SK-N-MC (cell line): Measurements from ENCODE around the gene NPAS2.

Experiments
- EZH2 ChIP-seq: fragments of 200-600 bp; sonication (generic); IDR thresholded peaks from one replicate; pipeline ENCODE4 v1.6.1; 2017; ENCODE audit warnings: antibody characterized with exemption
- FOXP2 ChIP-seq: optimal IDR thresholded peaks from 2 replicates; pipeline ENCODE3; 2011; ENCODE audit warnings: mild to moderate bottlenecking, moderate library complexity; ENCODE audit not compliant: insufficient read depth; ENCODE audit errors: extremely low read length, control extremely low read depth
- POLR2AphosphoS5 ChIP-seq: IDR thresholded peaks from 2 replicates; pipeline ENCODE4 v1.6.1; 2012; ENCODE audit warnings: mild to moderate bottlenecking, low read depth, low read length, borderline replicate concordance

- TF ChIP-seq EZH2, result no peak
- no peak for TF ChIP-seq POLR2AphosphoS5
- TF ChIP-seq FOXP2, result no peak
Measured at GRCh38 chr2:100846716-100847115, 26.8 kb downstream of the NPAS2 start.
